ENCODE measurements around the gene TGM3.

TGM3 gene

DNA sequence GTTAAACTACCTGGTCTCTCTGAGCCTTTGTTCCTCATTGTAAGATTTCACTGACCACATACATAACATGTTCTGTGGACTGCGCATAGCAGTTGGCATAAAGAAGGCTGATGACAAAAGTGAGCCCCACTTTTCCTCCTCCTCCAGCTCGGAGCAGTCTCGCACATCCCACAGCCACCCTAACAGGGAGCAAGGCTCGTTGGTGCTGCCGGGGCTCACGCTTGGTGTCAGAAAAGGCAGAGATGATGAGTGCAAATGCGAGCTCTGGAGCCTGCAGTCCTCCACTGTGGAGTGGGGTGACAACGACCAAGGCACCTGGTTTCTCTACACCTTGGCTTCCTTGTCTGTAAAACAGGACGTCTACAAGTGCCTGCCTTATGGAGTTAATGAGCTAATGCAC, 9.7 kb downstream of the TGM3 start:
- no peak overlapping the region for H3K4me3 ChIP-seq
- no peak for DNase-seq (ENCODE audit: low read depth, low spot score)
- H3K27ac ChIP-seq: no peak overlapping the region
- no peak overlapping the region for H3K9ac ChIP-seq (ENCODE audit: insufficient read length)
- no peaks in the 10 kb centered on the region for H3K9me3 ChIP-seq (ENCODE audit: low read depth, low read length)
- TF ChIP-seq POLR2AphosphoS5 (IDR thresholded peaks at IDR 0.05; ENCODE audit: borderline replicate concordance, low read depth, low read length) (no peak), FOXP2 (optimal IDR thresholded peaks at IDR 0.05; ENCODE audit: control extremely low read depth, extremely low read length, insufficient read depth) (no peak), EZH2 (IDR thresholded peaks at IDR 0.05) (no peak)
- H3K36me3 ChIP-seq (ENCODE audit: insufficient read depth, low read length): no peaks in the 10 kb centered on the region

- Histone ChIP-seq H3K4me3 (no peak overlapping the region), H3K27ac (no peak overlapping the region), H3K36me3 (ENCODE audit: insufficient read depth, low read length) (no peaks in the 10 kb centered on the region), H3K9me3 (ENCODE audit: low read depth, low read length) (no peaks in the 10 kb centered on the region), H3K9ac (ENCODE audit: insufficient read length) (no peak overlapping the region)
- no peak for DNase-seq (ENCODE audit: low read depth, low spot score)
- TF ChIP-seq FOXP2 (optimal IDR thresholded peaks at IDR 0.05; ENCODE audit: control extremely low read depth, extremely low read length, insufficient read depth) (no peak), POLR2AphosphoS5 (IDR thresholded peaks at IDR 0.05; ENCODE audit: borderline replicate concordance, low read depth, low read length) (no peak), EZH2 (IDR thresholded peaks at IDR 0.05) (no peak)
These were observed 10.1 kb downstream of the TGM3 start for GRCh38 chr20:2305946-2306345.

DNA sequence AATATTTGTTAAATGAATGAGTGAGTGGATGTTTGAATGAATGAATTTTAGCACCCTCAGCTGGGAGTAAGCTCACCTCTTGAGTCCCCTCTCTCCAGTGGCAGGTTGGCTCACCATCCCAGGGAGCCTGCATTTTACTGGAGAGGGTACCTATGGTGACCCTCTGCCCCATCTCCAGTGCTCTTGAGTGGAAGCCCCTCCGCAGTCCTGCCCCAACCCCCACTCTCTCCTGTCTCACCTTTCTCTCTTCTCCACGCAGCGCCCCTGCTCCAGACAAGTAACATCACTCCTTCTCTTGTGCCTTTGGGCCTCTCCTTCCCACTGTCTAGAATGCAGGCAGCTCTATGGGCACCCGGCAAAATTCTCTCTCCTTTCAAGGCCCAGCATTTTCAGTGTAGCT, 11.3 kb downstream of the TGM3 start:
- TF ChIP-seq EZH2 (IDR thresholded peaks at IDR 0.05) (no peak), FOXP2 (optimal IDR thresholded peaks at IDR 0.05; ENCODE audit: control extremely low read depth, extremely low read length, insufficient read depth) (no peak), POLR2AphosphoS5 (IDR thresholded peaks at IDR 0.05; ENCODE audit: borderline replicate concordance, low read depth, low read length) (no peak)
- H3K27ac ChIP-seq: no peak overlapping the region
- H3K36me3 ChIP-seq (ENCODE audit: insufficient read depth, low read length): no peaks in the 10 kb centered on the region
- no peak overlapping the region for H3K4me3 ChIP-seq
- no peak overlapping the region for H3K9ac ChIP-seq (ENCODE audit: insufficient read length)
- no peak for DNase-seq (ENCODE audit: low read depth, low spot score)
- H3K9me3 ChIP-seq (ENCODE audit: low read depth, low read length): no peaks in the 10 kb centered on the region

- Histone ChIP-seq H3K36me3 (ENCODE audit: insufficient read depth, low read length) (no peaks in the 10 kb centered on the region), H3K4me3 (no peak overlapping the region), H3K27ac (no peak overlapping the region), H3K9me3 (ENCODE audit: low read depth, low read length) (no peaks in the 10 kb centered on the region), H3K9ac (ENCODE audit: insufficient read length) (no peak overlapping the region)
- no peak for DNase-seq (ENCODE audit: low read depth, low spot score)
- TF ChIP-seq EZH2 (IDR thresholded peaks at IDR 0.05) (no peak), POLR2AphosphoS5 (IDR thresholded peaks at IDR 0.05; ENCODE audit: borderline replicate concordance, low read depth, low read length) (no peak), FOXP2 (optimal IDR thresholded peaks at IDR 0.05; ENCODE audit: control extremely low read depth, extremely low read length, insufficient read depth) (no peak)
These were observed 15.5 kb downstream of the TGM3 start for GRCh38 chr20:2311329-2311728.

GRCh38 chr20:2312876-2313275, 17.1 kb downstream of the TGM3 start:
- no peak overlapping the region for H3K27ac ChIP-seq

GRCh38 chr20:2313316-2313715, 17.5 kb downstream of the TGM3 start:
- Histone ChIP-seq H3K9me3 (ENCODE audit: low read depth, low read length) (no peaks in the 10 kb centered on the region), H3K4me3 (no peak overlapping the region), H3K9ac (ENCODE audit: insufficient read length) (no peak overlapping the region), H3K36me3 (ENCODE audit: insufficient read depth, low read length) (no peaks in the 10 kb centered on the region), H3K27ac (no peak overlapping the region)
- no peak for TF ChIP-seq POLR2AphosphoS5 (IDR thresholded peaks at IDR 0.05; ENCODE audit: borderline replicate concordance, low read depth, low read length)
- TF ChIP-seq EZH2 (IDR thresholded peaks at IDR 0.05): no peak
- TF ChIP-seq FOXP2 (optimal IDR thresholded peaks at IDR 0.05; ENCODE audit: control extremely low read depth, extremely low read length, insufficient read depth): no peak
- no peak for DNase-seq (ENCODE audit: low read depth, low spot score)

More at GRCh38 chr20:2312876-2313275, 17.1 kb downstream of the TGM3 start:
- Histone ChIP-seq H3K9me3 (ENCODE audit: low read depth, low read length) (no peaks in the 10 kb centered on the region), H3K4me3 (no peak overlapping the region), H3K36me3 (ENCODE audit: insufficient read depth, low read length) (no peaks in the 10 kb centered on the region), H3K9ac (ENCODE audit: insufficient read length) (no peak overlapping the region)
- TF ChIP-seq FOXP2 (optimal IDR thresholded peaks at IDR 0.05; ENCODE audit: control extremely low read depth, extremely low read length, insufficient read depth) (no peak), EZH2 (IDR thresholded peaks at IDR 0.05) (no peak), POLR2AphosphoS5 (IDR thresholded peaks at IDR 0.05; ENCODE audit: borderline replicate concordance, low read depth, low read length) (no peak)
- no peak for DNase-seq (ENCODE audit: low read depth, low spot score)

- Histone ChIP-seq H3K4me3 (no peak overlapping the region), H3K9ac (ENCODE audit: insufficient read length) (no peak overlapping the region), H3K36me3 (ENCODE audit: insufficient read depth, low read length) (no peaks in the 10 kb centered on the region), H3K9me3 (ENCODE audit: low read depth, low read length) (no peaks in the 10 kb centered on the region), H3K27ac (no peak overlapping the region)
- TF ChIP-seq EZH2 (IDR thresholded peaks at IDR 0.05): no peak
- no peak for TF ChIP-seq POLR2AphosphoS5 (IDR thresholded peaks at IDR 0.05; ENCODE audit: borderline replicate concordance, low read depth, low read length)
- TF ChIP-seq FOXP2 (optimal IDR thresholded peaks at IDR 0.05; ENCODE audit: control extremely low read depth, extremely low read length, insufficient read depth): no peak
- DNase-seq (ENCODE audit: low read depth, low spot score): no peak
These were observed 19.1 kb downstream of the TGM3 start for GRCh38 chr20:2314759-2315439.

- Histone ChIP-seq H3K4me3 (no peak overlapping the region), H3K27ac (no peak overlapping the region), H3K9ac (ENCODE audit: insufficient read length) (no peak overlapping the region), H3K9me3 (ENCODE audit: low read depth, low read length) (no peaks in the 10 kb centered on the region), H3K36me3 (ENCODE audit: insufficient read depth, low read length) (no peaks in the 10 kb centered on the region)
- TF ChIP-seq POLR2AphosphoS5 (IDR thresholded peaks at IDR 0.05; ENCODE audit: borderline replicate concordance, low read depth, low read length): no peak
- TF ChIP-seq FOXP2 (optimal IDR thresholded peaks at IDR 0.05; ENCODE audit: control extremely low read depth, extremely low read length, insufficient read depth): no peak
- no peak for TF ChIP-seq EZH2 (IDR thresholded peaks at IDR 0.05)
- DNase-seq (ENCODE audit: low read depth, low spot score): no peak
These were observed 19.6 kb downstream of the TGM3 start for GRCh38 chr20:2315440-2315778.
